H9 (cell line): ENCODE results near the gene DDX28. TPM values are rescaled to one million over a fixed set of nuclear protein-coding genes. Genes with fewer than 3 reads are reported as not detected.

Experiments
- DNase-seq: peaks from one replicate; pipeline ENCODE4 v3.0.0-alpha.2; 2017
- H2AFZ ChIP-seq: one replicate; pipeline ENCODE4 v1.6.1; 2013; ENCODE audit warnings: mild to moderate bottlenecking, low read length, control low read depth, moderate library complexity
- H2AK5ac ChIP-seq: 2 replicates; pipeline ENCODE4 v1.6.1; 2013; ENCODE audit warnings: low read length, control low read depth, mixed read lengths; ENCODE audit not compliant: insufficient read length
- H2BK120ac ChIP-seq: one replicate; pipeline ENCODE4 v1.6.1; 2013; ENCODE audit warnings: low read depth, mild to moderate bottlenecking, low read length, control low read depth, inconsistent platforms; ENCODE audit not compliant: poor library complexity, severe bottlenecking
- H2BK12ac ChIP-seq: 2 replicates; pipeline ENCODE4 v1.6.1; 2013; ENCODE audit warnings: low read length, control low read depth, mixed read lengths, low read depth; ENCODE audit not compliant: insufficient read length
- H2BK15ac ChIP-seq: 2 replicates; pipeline ENCODE4 v1.6.1; 2013; ENCODE audit warnings: low read depth, low read length, control low read depth
- H2BK20ac ChIP-seq: one replicate; pipeline ENCODE4 v1.6.1; 2013; ENCODE audit warnings: low read depth, mild to moderate bottlenecking, low read length, control low read depth, inconsistent platforms; ENCODE audit not compliant: poor library complexity, severe bottlenecking
- H2BK5ac ChIP-seq: 2 replicates; pipeline ENCODE4 v1.6.1; 2013; ENCODE audit warnings: low read length, control low read depth, mixed read lengths; ENCODE audit not compliant: insufficient read length
- H3K14ac ChIP-seq: 2 replicates; pipeline ENCODE4 v1.6.1; 2013; ENCODE audit warnings: low read length, control low read depth; ENCODE audit not compliant: insufficient read depth
- H3K18ac ChIP-seq: 2 replicates; pipeline ENCODE4 v1.6.1; 2013; ENCODE audit warnings: low read depth, mild to moderate bottlenecking, mixed read lengths, low read length, control low read depth; ENCODE audit not compliant: insufficient read length
- H3K23ac ChIP-seq: 2 replicates; pipeline ENCODE4 v1.6.1; 2013; ENCODE audit warnings: low read length, control low read depth, mixed read lengths, low read depth; ENCODE audit not compliant: insufficient read length
- H3K23me2 ChIP-seq: 2 replicates; pipeline ENCODE4 v1.6.1; 2013; ENCODE audit warnings: low read depth, mild to moderate bottlenecking, mixed read lengths, low read length, control low read depth; ENCODE audit not compliant: insufficient read length, poor library complexity, severe bottlenecking
- H3K27ac ChIP-seq: 2 replicates; pipeline ENCODE4 v1.5.1; 2013; ENCODE audit warnings: low read length, control low read depth, mixed read lengths, low read depth; ENCODE audit not compliant: insufficient read length
- H3K27me3 ChIP-seq: 2 replicates; pipeline ENCODE4 v1.6.1; 2013; ENCODE audit warnings: low read length, control low read depth, inconsistent platforms; ENCODE audit not compliant: insufficient read depth
- H3K4ac ChIP-seq: 2 replicates; pipeline ENCODE4 v1.6.1; 2013; ENCODE audit warnings: low read depth, mild to moderate bottlenecking, control low read depth, inconsistent platforms, low read length, moderate library complexity
- H3K4me1 ChIP-seq: 2 replicates; pipeline ENCODE4 v1.6.1; 2013; ENCODE audit warnings: low read length, control low read depth, inconsistent platforms; ENCODE audit not compliant: insufficient read depth
- H3K4me2 ChIP-seq: 2 replicates; pipeline ENCODE4 v1.6.1; 2013; ENCODE audit warnings: low read length, control low read depth, mixed read lengths; ENCODE audit not compliant: insufficient read length, insufficient read depth
- H3K56ac ChIP-seq: 2 replicates; pipeline ENCODE4 v1.6.1; 2013; ENCODE audit warnings: low read depth, mild to moderate bottlenecking, mixed read lengths, low read length, control low read depth; ENCODE audit not compliant: insufficient read length
- H3K79me1 ChIP-seq: 2 replicates; pipeline ENCODE4 v1.6.1; 2013; ENCODE audit warnings: low read depth, mild to moderate bottlenecking, moderate library complexity, low read length, control low read depth, inconsistent platforms; ENCODE audit not compliant: insufficient read depth, poor library complexity, severe bottlenecking
- H3K79me2 ChIP-seq: 2 replicates; pipeline ENCODE4 v1.6.1; 2013; ENCODE audit warnings: low read length, control low read depth, inconsistent platforms; ENCODE audit not compliant: insufficient read depth
- H3K9ac ChIP-seq: 2 replicates; pipeline ENCODE4 v1.6.1; 2013; ENCODE audit warnings: low read length, control low read depth, mixed read lengths; ENCODE audit not compliant: insufficient read length; ENCODE audit errors: extremely low read depth
- H3K9me3 ChIP-seq: one replicate; pipeline ENCODE4 v1.6.1; 2013; ENCODE audit warnings: low read depth, low read length, inconsistent platforms; ENCODE audit not compliant: control insufficient read depth
- H3T11ph ChIP-seq: one replicate; pipeline ENCODE4 v1.6.1; 2013; ENCODE audit warnings: mild to moderate bottlenecking, low read length, control low read depth, inconsistent platforms
- H4K20me1 ChIP-seq: one replicate; pipeline ENCODE4 v1.6.1; 2013; ENCODE audit not compliant: control insufficient read depth, insufficient read length, insufficient read depth
- H4K5ac ChIP-seq: 2 replicates; pipeline ENCODE4 v1.6.1; 2013; ENCODE audit warnings: low read depth, mild to moderate bottlenecking, mixed read lengths, low read length, control low read depth; ENCODE audit not compliant: insufficient read length
- H4K8ac ChIP-seq: replicated peaks from 2 replicates; pipeline ENCODE4 v1.6.1; 2013; ENCODE audit warnings: low read length, control low read depth, mixed read lengths, low read depth; ENCODE audit not compliant: insufficient read length
- H4K91ac ChIP-seq: 2 replicates; pipeline ENCODE4 v1.6.1; 2013; ENCODE audit warnings: low read depth, mild to moderate bottlenecking, moderate library complexity, mixed read lengths, low read length, control low read depth; ENCODE audit not compliant: insufficient read length
- H3K27ac Mint-ChIP-seq, 3 experiments: 2 replicates in 2 of 3; 3 replicates in 1 of 3; pipeline ENCODE4 v1.8.0; 2020 to 2021; ENCODE audit warnings: mixed read lengths in 3 of 3, mild to moderate bottlenecking in 1 of 3, moderate library complexity in 1 of 3
- H3K27me3 Mint-ChIP-seq: 2 replicates; pipeline ENCODE4 v1.8.0; 2021; ENCODE audit warnings: low read depth, mild to moderate bottlenecking, moderate library complexity, mixed read lengths
- H3K36me3 Mint-ChIP-seq, 3 experiments: 2 replicates in 2 of 3; 3 replicates in 1 of 3; pipeline ENCODE4 v1.8.0; 2020 to 2021; ENCODE audit warnings: low read depth in 3 of 3, mixed read lengths in 3 of 3; ENCODE audit not compliant: insufficient read depth in 1 of 3
- H3K4me1 Mint-ChIP-seq, 2 experiments: 2 replicates each; pipeline ENCODE4 v1.8.0; 2020; ENCODE audit warnings: mixed read lengths in 2 of 2
- H3K4me3 Mint-ChIP-seq, 2 experiments: 2 replicates in 1 of 2; 3 replicates in 1 of 2; pipeline ENCODE4 v1.8.0; 2020 to 2021; ENCODE audit warnings: mild to moderate bottlenecking in 2 of 2, mixed read lengths in 2 of 2, moderate library complexity in 1 of 2
- H3K9me3 Mint-ChIP-seq, 2 experiments: 2 replicates in 1 of 2; 3 replicates in 1 of 2; pipeline ENCODE4 v1.8.0; 2020; ENCODE audit warnings: mild to moderate bottlenecking in 2 of 2, mixed read lengths in 2 of 2, moderate library complexity in 1 of 2
- WGBS: extraction: QIAGEN DNeasy Blood & Tissue Kit; methylation state at CpG from one replicate; pipeline ENCODE4 v1.1.7; 2013; ENCODE audit warnings: missing lambda C conversion rate, low lambda C conversion rate, mixed read lengths; ENCODE audit not compliant: insufficient read length; ENCODE audit errors: extremely low coverage; 5-methylcytosine and 5-hydroxymethylcytosine counted together
- total RNA-seq: library from RNA; stranded (reverse); gene quantifications from 2 replicates; pipeline ENCODE4 v1.2.1, GENCODE V29; 2021
- TF ChIP-seq, protein P1 (sequence below): fragments of 200-600 bp; sonication (generic); conservative IDR thresholded peaks from 3 replicates; pipeline ENCODE4 v1.8.0; 2021; ENCODE audit warnings: antibody characterized with exemption, mild to moderate bottlenecking

The DDX28 gene
- total RNA-seq, 1 experiment from 2014 or later, result 22.9 TPM

DNA sequence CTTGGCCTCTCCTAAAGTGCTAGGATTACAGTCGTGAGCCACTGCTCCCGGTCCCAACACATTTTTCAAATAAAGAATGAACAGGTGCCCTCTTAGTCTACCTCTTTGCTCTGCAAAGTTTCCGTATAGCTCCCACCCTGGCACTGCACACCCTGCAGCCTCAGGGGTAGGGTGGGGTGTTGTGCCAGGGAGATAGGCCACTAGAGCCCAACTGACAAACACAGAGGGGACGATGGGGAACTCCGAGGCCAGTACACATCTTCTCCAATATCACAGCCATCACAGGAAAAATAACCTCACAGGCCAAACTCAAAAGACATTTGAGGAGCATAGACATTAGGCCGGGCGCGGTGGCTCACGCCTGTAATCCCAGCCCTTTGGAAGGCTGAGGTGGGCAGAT lies 51.9 kb downstream of the DDX28 start:
- no peak overlapping the region; a peak in 1 of 7 replicates for H3K27ac Mint-ChIP-seq
- no peak overlapping the region for H3K4ac ChIP-seq
- no peak overlapping the region for H3K18ac ChIP-seq
- no peaks in the 10 kb centered on the region; a peak in 1 of 5 replicates for H3K9me3 Mint-ChIP-seq
- H2BK120ac ChIP-seq, result no peak overlapping the region
- no peak overlapping the region for H2BK20ac ChIP-seq
- H3K36me3 Mint-ChIP-seq, result peaks cover 0 to 2% (median 0%) of the 10 kb centered on the region in 3 experiments; a peak in 2 of 7 replicates
- no CpG with 5 or more reads among the region's 9 CpGs for WGBS
- no peak overlapping the region for H2AK5ac ChIP-seq
- no peak overlapping the region for H3T11ph ChIP-seq
- H3K9ac ChIP-seq, result no peak overlapping the region
- H2AFZ ChIP-seq, result no peak overlapping the region
- H3K56ac ChIP-seq, result no peak overlapping the region
- TF ChIP-seq, protein P1, sequence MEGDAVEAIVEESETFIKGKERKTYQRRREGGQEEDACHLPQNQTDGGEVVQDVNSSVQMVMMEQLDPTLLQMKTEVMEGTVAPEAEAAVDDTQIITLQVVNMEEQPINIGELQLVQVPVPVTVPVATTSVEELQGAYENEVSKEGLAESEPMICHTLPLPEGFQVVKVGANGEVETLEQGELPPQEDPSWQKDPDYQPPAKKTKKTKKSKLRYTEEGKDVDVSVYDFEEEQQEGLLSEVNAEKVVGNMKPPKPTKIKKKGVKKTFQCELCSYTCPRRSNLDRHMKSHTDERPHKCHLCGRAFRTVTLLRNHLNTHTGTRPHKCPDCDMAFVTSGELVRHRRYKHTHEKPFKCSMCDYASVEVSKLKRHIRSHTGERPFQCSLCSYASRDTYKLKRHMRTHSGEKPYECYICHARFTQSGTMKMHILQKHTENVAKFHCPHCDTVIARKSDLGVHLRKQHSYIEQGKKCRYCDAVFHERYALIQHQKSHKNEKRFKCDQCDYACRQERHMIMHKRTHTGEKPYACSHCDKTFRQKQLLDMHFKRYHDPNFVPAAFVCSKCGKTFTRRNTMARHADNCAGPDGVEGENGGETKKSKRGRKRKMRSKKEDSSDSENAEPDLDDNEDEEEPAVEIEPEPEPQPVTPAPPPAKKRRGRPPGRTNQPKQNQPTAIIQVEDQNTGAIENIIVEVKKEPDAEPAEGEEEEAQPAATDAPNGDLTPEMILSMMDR, result no peak
- H3K4me3 Mint-ChIP-seq, result no peak overlapping the region
- H4K91ac ChIP-seq, result no peak overlapping the region
- no peak overlapping the region for H3K14ac ChIP-seq
- H3K27me3 Mint-ChIP-seq, result peaks cover 7% of the 10 kb centered on the region
- H3K23ac ChIP-seq, result no peak overlapping the region
- H4K20me1 ChIP-seq, result no peaks in the 10 kb centered on the region
- H3K4me2 ChIP-seq, result no peak overlapping the region
- H3K79me2 ChIP-seq, result no peaks in the 10 kb centered on the region
- H2BK12ac ChIP-seq, result no peak overlapping the region
- H2BK15ac ChIP-seq, result no peak overlapping the region
- no peaks in the 10 kb centered on the region for H3K9me3 ChIP-seq
- no peak for DNase-seq
- no peak overlapping the region for H3K27ac ChIP-seq
- no peak overlapping the region for H4K5ac ChIP-seq
- H3K79me1 ChIP-seq, result no peaks in the 10 kb centered on the region
- H3K4me1 Mint-ChIP-seq, result peaks cover 22 to 25% of the 10 kb centered on the region in 2 experiments
- peaks cover 5% of the 10 kb centered on the region; the same call in 1 of the 2 replicates for H3K4me1 ChIP-seq
- H3K27me3 ChIP-seq, result no peaks in the 10 kb centered on the region
- H3K23me2 ChIP-seq, result peaks cover 3% of the 10 kb centered on the region
- H4K8ac ChIP-seq, result no peak overlapping the region
- H2BK5ac ChIP-seq, result no peak overlapping the region

Other genes with a start within 250 kb of the DDX28 start
- 15.5 and 15.6 TPM in 2 replicates for gene RANBP10, start 216.7 kb downstream of the DDX28 start, total RNA-seq
- 1.1 and 1.3 TPM in 2 replicates for gene TSNAXIP1, start 216.3 kb downstream of the DDX28 start, total RNA-seq
- 48.7 and 48.9 TPM in 2 replicates for gene THAP11, start 180.9 kb downstream of the DDX28 start, total RNA-seq
- 190 and 198 TPM in 2 replicates for gene NUTF2, start 176.3 kb downstream of the DDX28 start, total RNA-seq
- gene CENPT, start 175.5 kb downstream of the DDX28 start, total RNA-seq, result 60.9 and 65.9 TPM in 2 replicates
- 99.5 and 106 TPM in 2 replicates for gene EDC4, start 150.2 kb downstream of the DDX28 start, total RNA-seq
- 2.0 and 2.7 TPM in 2 replicates for gene NRN1L, start 138.3 kb downstream of the DDX28 start, total RNA-seq
- gene PSKH1, start 130.0 kb downstream of the DDX28 start, total RNA-seq, result 28.6 and 29.1 TPM in 2 replicates
- gene CTRL, start 91.4 kb downstream of the DDX28 start, total RNA-seq, result 2.7 and 3.3 TPM in 2 replicates
- 24.5 and 25.7 TPM in 2 replicates for gene PSMB10, start 86.4 kb downstream of the DDX28 start, total RNA-seq
- gene LCAT, start 79.1 kb downstream of the DDX28 start, total RNA-seq, result 17.7 and 17.8 TPM in 2 replicates
- 46.7 and 51.1 TPM in 2 replicates for gene SLC12A4, start 54.6 kb downstream of the DDX28 start, total RNA-seq
- 0.59 and 0.68 TPM in 2 replicates for gene DPEP3, start 42.7 kb downstream of the DDX28 start, total RNA-seq
- gene DPEP2, start 23.7 kb downstream of the DDX28 start, total RNA-seq, result not detected in 2 replicates
- not detected in 2 replicates for gene DPEP2NB, start 7.3 kb downstream of the DDX28 start, total RNA-seq
- gene DUS2, start 52 bp upstream of the DDX28 start, total RNA-seq, result 26.0 and 28.5 TPM in 2 replicates
- gene NFATC3, start 62.1 kb upstream of the DDX28 start, total RNA-seq, result 31.6 and 33.0 TPM in 2 replicates
- gene ESRP2, start 212.9 kb upstream of the DDX28 start, total RNA-seq, result 59.3 and 59.5 TPM in 2 replicates
- 11.0 TPM in 2 replicates for gene PLA2G15, start 222.1 kb upstream of the DDX28 start, total RNA-seq
- gene SLC7A6, start 241.3 kb upstream of the DDX28 start, total RNA-seq, result 20.1 and 21.1 TPM in 2 replicates